HG02973 (cell line): ENCODE measurements around the gene RASSF1.

Experiments
- ATAC-seq: cut with Tn5 transposase; IDR thresholded peaks from one replicate; pipeline ENCODE4 v1.9.1; 2021; ENCODE audit warnings: moderate library complexity; ENCODE audit not compliant: unreplicated experiment

RASSF1 gene

GRCh38 chr3:50369012-50369670 is 28.5 kb upstream of the RASSF1 start:
- no peak for ATAC-seq

- no peak for ATAC-seq
These were observed 25.2 kb upstream of the RASSF1 start for GRCh38 chr3:50365842-50366220.

DNA sequence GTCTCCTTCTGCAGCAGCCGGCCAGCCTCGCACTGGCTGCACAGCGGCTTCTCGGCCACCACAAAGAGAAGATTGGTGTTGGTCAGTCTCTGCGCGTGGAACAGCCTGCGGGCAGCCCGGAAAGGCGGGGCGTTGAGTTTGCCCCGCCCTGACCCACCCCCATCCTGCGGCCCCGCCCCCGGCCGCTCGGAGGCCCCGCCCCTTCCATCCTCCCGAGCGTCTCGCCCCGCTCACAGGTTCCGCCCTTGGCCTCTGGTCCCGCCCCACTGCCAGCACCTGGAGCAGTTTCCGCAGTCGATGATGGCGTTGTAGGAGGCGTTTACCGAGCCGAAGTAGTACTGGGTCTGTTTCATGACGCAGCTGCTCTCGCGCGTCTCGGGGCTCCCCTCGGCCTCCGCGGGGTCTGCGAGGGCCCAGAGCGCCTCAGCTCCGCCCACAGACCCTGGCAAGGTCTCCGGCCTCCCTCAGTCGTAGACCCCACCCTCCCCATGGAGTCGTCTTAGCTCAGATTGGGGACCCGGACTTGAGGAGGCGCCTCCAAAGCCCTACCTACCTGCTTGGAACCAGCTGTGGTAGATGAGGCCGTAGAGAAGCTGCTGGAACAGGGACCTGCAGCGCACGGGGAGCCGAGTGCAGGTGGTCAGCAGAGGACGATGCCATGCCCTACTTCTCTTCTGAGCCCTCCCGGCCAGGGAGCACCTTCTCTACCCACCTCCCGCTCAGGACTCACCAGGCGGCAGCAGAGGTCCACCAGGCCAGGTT is 24.6 kb upstream of the RASSF1 start:
- peak; percentile 75 for ATAC-seq

GRCh38 chr3:50364573-50365079 is 24.0 kb upstream of the RASSF1 start:
- ATAC-seq: no peak

GRCh38 chr3:50359760-50360110 is 19.1 kb upstream of the RASSF1 start:
- ATAC-seq: peak; percentile 4

GRCh38 chr3:50358911-50359759 is 18.5 kb upstream of the RASSF1 start, which contains the start of gene TMEM115:
TSS of gene TMEM115 (minus strand) at chr3:50359521. CDS start at chr3:50359063, 458 bp downstream.
- peak; percentile 98 for ATAC-seq

- no peak for ATAC-seq
These were observed 17.8 kb upstream of the RASSF1 start for GRCh38 chr3:50358355-50358910.

DNA sequence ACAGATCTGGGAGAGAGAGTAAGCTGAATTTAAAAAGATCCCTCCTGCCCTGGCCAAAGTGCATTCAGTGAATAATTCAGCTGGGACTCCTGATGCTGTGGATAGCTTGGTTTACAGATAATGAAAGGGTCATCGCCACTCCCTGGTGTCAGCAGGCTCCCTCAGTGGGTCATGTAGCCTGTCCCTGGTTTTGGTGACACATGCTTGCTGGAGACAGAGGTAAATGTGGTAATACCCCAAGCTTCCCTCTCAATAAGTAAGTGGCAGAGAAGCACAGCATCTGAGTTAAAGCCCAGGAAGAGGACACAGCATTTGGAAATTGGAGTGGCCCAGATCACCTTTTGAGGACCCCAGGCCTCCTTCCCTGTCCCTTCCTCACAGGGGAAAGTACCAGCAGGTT is 16.8 kb upstream of the RASSF1 start:
- no peak for ATAC-seq

DNA sequence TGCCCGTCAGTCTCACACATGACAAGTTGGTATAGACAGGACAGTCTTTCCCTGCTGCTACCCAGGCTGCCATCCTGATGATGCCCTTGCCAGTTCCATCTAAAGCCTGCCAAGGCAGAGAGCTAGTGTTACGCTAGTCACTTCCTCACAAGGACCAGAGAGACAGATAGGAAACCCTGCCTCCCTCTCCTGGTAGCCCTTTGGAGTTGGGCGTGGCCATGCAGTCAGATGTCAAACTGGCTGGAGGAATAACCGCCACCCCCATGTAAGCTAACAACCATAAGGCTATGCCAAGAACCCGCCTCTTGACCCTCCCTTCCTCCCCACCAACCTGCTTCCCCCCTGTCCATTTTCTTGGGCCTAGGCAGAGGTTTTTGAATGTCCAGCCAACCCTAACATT is 15.9 kb upstream of the RASSF1 start:
- no peak for ATAC-seq

- no peak for ATAC-seq
These were observed 15.4 kb upstream of the RASSF1 start for GRCh38 chr3:50355829-50356552.

GRCh38 chr3:50354850-50355249 is 14.2 kb upstream of the RASSF1 start:
- no peak for ATAC-seq

- ATAC-seq: no peak
These were observed 13.6 kb upstream of the RASSF1 start for GRCh38 chr3:50354186-50354764.

GRCh38 chr3:50353245-50354004 is 12.8 kb upstream of the RASSF1 start:
- no peak for ATAC-seq

DNA sequence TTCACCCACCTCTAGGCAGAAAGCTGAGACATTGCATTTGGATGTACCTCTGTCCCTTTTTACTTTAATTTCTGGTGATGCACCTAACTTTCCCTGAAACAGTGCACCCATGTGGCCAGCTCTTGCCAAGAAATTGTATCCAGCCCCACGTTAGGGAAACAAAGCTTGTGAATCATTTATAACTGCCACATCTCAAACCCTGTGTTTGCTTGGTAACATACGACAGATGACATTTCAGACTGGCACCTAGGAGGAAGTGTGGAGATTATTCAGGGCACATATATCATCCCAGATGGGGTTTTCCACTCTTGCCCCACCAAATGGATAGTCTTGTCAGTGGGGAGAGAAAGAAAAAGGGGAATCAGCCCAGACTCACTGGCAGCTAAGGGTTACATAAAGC is 12.1 kb upstream of the RASSF1 start:
- no peak for ATAC-seq

DNA sequence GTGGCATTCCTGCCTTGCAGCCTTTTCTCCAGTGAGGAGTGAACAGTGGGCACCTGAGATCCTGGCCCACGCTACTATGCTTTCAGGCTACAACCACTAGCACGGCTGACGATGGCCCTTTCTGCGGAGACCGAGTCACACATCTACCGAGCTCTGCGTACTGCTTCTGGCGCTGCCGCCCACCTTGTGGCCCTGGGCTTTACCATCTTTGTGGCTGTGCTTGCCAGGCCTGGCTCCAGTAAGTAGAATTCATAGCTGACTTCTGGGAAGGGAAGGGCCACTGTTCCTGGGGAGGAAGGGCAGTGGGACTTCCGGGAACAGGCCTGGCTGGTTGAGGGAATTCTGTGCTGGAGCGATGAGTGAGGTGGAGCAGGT is 10.7 kb upstream of the RASSF1 start:
- no peak for ATAC-seq

GRCh38 chr3:50350527-50351322 is 10.1 kb upstream of the RASSF1 start, which contains the start of the genes CYB561D2 and NPRL2:
TSS of gene CYB561D2 (plus strand) at chr3:50350862. CDS start at chr3:50351434, 572 bp downstream.
TSS of gene NPRL2 (minus strand) at chr3:50350775. CDS start at chr3:50350652, 123 bp downstream.
- ATAC-seq: peak; percentile 74

GRCh38 chr3:50350213-50350526 is 9.5 kb upstream of the RASSF1 start:
- no peak for ATAC-seq

DNA sequence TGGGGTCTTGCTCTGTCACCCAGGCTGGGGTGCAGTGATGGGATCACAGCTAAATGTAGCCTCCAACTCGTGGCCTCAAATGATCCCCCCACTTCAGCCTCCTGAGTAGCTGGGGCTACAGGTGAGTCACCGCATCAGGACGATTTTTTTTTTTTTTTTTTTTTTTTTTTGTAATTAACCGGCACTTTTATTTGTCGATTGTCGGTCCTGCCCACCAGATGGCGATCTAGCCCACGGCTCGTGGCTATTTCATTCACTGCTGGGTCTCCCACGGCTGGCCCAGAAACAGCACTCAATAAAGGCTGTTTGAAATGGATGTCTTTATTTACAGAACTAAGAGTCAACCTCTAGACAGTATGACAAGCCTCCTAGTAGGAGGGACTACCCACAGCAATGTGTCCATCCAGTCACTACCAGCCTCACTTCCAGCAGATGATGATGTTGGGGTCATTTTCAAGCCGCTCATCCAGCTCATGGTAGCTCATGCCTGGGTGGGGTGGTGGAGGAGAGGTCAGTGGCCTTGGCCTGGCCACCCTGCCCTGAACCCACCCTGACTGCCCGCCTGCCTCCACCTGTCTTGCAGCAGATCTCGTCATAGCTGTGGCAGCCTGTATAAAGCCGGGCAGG is 6.7 kb upstream of the RASSF1 start:
- no peak for ATAC-seq
